Measurements from ENCODE around the gene UGT1A8.
"Not testable (repeated sequence)": the region's sequence is repeated elsewhere in the genome, so short reads cannot be mapped to it uniquely, and the experiment has no call there.

UGT1A8 gene

GRCh38 chr2:233605680-233606079 lies 11.8 kb upstream of the UGT1A8 start:
- Mint-ChIP-seq H3K9me3 (peaks cover 8% of the 10 kb centered on the region), H3K4me1 (ENCODE audit: low read depth) (no peaks in the 10 kb centered on the region), H3K27me3 (peaks cover 22% of the 10 kb centered on the region), H3K27ac (no peak overlapping the region), H3K4me3 (no peak overlapping the region), H3K36me3 (ENCODE audit: low read depth) (no peaks in the 10 kb centered on the region)
- no peak for DNase-seq

DNA sequence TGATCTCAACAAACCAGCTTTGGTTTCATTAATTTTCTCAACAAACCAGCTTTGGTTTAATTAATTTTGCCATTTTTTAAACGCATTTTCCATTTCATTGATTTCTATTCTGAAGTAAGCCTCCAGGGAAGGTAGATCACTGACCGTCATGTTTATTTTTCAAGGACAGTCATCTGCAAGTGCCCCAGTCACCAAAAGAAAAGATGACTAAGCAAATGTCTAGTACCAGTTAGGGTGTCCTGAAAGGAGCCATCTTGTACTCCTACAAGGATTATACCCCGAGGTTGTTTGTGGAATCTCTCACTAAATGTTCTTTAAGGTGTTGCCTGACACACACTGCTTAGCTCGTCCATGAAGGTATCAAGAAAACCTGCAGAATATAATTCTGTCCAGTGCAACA lies 6.1 kb upstream of the UGT1A8 start:
- H3K27me3 Mint-ChIP-seq, result peaks cover 29% of the 10 kb centered on the region
- no peaks in the 10 kb centered on the region for H3K36me3 Mint-ChIP-seq (ENCODE audit: low read depth)
- H3K4me3 Mint-ChIP-seq, result no peak overlapping the region
- no peak for DNase-seq
- peaks cover 17% of the 10 kb centered on the region for H3K9me3 Mint-ChIP-seq
- H3K4me1 Mint-ChIP-seq (ENCODE audit: low read depth), result no peaks in the 10 kb centered on the region
- H3K27ac Mint-ChIP-seq, result no peak overlapping the region

GRCh38 chr2:233620204-233620603 lies 2.8 kb downstream of the UGT1A8 start:
- DNase-seq, result no peak
- Mint-ChIP-seq H3K27me3 (peaks cover 58% of the 10 kb centered on the region), H3K36me3 (ENCODE audit: low read depth) (no peaks in the 10 kb centered on the region), H3K4me1 (ENCODE audit: low read depth) (no peaks in the 10 kb centered on the region), H3K9me3 (no peaks in the 10 kb centered on the region), H3K4me3 (no peak overlapping the region), H3K27ac (no peak overlapping the region)

GRCh38 chr2:233621863-233622262 lies 4.4 kb downstream of the UGT1A8 start:
- DNase-seq; H3K27ac Mint-ChIP-seq; H3K9me3 Mint-ChIP-seq; H3K36me3 Mint-ChIP-seq (ENCODE audit: low read depth); H3K4me1 Mint-ChIP-seq (ENCODE audit: low read depth); H3K4me3 Mint-ChIP-seq: not testable (repeated sequence)
- H3K27me3 Mint-ChIP-seq, result peaks cover 59% of the 10 kb centered on the region

DNA sequence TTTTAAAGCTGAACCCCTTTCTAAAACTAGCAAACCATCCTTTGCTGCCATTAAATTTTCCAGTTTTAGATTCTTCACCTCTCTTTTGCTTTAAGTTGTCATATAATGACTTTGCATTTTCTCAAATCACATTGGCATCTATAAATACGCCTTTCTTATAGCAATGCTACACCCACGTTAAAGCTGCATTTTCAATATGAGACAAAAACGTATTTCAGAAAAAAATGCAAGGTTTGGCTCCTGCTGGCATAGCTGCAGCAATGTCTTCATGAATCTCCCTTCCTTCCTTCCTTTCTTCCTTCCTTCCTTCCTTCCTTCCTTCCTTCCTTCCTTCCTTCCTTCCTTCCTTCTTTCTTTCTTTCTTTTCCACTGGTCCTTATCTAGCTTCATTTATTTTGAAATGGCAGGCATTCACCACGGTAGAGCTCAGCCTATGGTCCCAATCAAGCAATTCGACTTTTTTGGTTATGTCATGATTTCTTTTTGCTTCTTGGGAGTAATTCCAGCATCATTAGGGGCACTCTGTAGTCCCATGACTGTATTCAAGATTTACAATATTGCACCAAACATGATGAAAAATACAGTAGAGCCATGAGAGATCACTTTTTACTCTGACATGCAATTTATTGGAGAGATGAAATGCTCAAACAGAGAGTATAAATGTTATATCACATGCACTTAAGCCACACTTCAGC lies 10.0 kb downstream of the UGT1A8 start:
- Mint-ChIP-seq H3K9me3 (peaks cover 13% of the 10 kb centered on the region), H3K27ac (no peak overlapping the region), H3K36me3 (ENCODE audit: low read depth) (no peaks in the 10 kb centered on the region), H3K27me3 (peaks cover 53% of the 10 kb centered on the region), H3K4me3 (no peak overlapping the region), H3K4me1 (ENCODE audit: low read depth) (no peaks in the 10 kb centered on the region)
- DNase-seq, result no peak

DNA sequence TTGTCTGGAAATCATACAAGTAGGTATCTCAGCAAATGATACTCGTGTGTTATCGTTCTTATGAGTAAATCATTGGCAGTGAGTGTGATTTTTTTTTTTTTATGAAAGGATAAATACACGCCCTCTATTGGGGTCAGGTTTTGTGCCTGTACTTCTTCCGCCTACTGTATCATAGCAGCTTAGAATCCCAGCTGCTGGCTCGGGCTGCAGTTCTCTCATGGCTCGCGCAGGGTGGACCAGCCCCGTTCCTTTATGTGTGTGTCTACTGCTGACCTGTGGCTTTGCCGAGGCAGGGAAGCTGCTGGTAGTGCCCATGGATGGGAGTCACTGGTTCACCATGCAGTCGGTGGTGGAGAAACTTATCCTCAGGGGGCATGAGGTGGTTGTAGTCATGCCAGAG lies 18.9 kb downstream of the UGT1A8 start, which contains the start of gene UGT1A10:
Gene UGT1A10 (plus strand): TSS at position 143 of the 400 bp plus-strand sequence. CDS start 75 bp downstream, at position 218.
- not testable (repeated sequence) for H3K4me3 Mint-ChIP-seq; H3K9me3 Mint-ChIP-seq; H3K4me1 Mint-ChIP-seq (ENCODE audit: low read depth); H3K36me3 Mint-ChIP-seq (ENCODE audit: low read depth); H3K27ac Mint-ChIP-seq; DNase-seq
- H3K27me3 Mint-ChIP-seq, result peaks cover 48% of the 10 kb centered on the region

DNA sequence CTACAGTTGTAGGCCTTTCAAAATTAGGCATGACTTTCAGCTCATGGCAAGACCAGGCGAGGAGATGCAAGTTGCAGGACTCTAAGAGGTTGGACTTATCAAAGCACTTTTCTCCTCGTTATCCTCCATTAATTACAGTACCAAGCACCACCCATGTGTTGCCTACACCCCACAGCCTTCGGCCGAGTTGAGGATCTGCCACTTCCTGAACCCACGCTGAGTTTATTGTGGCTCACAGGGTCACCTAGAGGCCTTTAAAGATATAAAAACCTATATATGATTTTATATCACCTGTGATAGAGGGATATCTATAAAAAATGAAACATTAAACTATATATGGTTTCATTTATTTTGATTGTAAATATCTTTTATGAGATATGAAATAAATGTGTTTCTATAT lies 21.4 kb downstream of the UGT1A8 start:
- Mint-ChIP-seq H3K27ac (no peak overlapping the region), H3K4me1 (ENCODE audit: low read depth) (peaks cover 7% of the 10 kb centered on the region), H3K4me3 (no peak overlapping the region), H3K36me3 (ENCODE audit: low read depth) (no peaks in the 10 kb centered on the region), H3K27me3 (peaks cover 24% of the 10 kb centered on the region), H3K9me3 (no peaks in the 10 kb centered on the region)
- no peak for DNase-seq

DNA sequence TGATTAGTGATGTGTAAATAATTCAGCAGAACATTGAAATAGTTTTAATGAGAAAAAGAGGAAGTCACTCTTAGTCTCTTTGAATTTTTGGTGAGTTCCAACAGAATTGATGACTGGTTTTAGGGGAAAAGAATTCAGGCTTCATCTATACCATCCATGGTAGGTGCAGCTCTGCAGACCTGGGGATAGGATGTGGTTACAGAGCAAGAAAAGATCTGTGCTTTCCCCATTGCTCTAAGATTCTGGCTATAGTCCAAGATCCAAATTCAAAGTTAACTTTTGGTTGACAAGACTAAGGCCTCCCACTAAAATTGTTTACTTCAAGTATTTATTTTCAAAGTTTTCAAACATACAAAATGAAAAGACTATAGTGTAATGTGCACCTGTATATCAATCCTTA lies 22.4 kb downstream of the UGT1A8 start:
- no peaks in the 10 kb centered on the region for H3K36me3 Mint-ChIP-seq (ENCODE audit: low read depth)
- no peak overlapping the region for H3K27ac Mint-ChIP-seq
- peaks cover 26% of the 10 kb centered on the region for H3K27me3 Mint-ChIP-seq
- DNase-seq, result no peak
- peaks cover 7% of the 10 kb centered on the region for H3K4me1 Mint-ChIP-seq (ENCODE audit: low read depth)
- H3K4me3 Mint-ChIP-seq, result no peak overlapping the region
- peaks cover 4% of the 10 kb centered on the region for H3K9me3 Mint-ChIP-seq

DNA sequence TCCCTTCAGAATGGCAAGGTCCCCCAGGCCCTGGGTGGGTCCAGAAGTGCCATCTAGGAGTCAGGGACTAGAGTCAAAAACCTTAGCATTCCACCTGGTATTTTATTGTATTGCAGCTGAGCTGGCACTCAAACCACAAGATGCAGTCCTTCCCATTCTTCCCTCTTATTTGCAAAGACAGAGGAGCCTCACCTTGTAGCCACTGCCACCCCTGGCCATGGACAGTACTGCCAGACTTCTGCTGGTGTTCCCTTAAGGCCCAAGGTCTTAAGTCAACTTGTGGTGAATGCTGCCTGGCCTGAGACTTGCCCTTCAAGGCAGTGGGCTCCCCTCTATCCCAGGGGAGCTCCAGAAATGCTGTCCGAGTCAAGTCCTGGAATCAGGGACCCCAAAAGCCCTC lies 25.7 kb downstream of the UGT1A8 start:
- peaks cover 5% of the 10 kb centered on the region for H3K36me3 Mint-ChIP-seq (ENCODE audit: low read depth)
- peaks cover 26% of the 10 kb centered on the region for H3K27me3 Mint-ChIP-seq
- peaks cover 26% of the 10 kb centered on the region for H3K9me3 Mint-ChIP-seq
- peaks cover 7% of the 10 kb centered on the region for H3K4me1 Mint-ChIP-seq (ENCODE audit: low read depth)
- DNase-seq, result no peak
- no peak overlapping the region for H3K4me3 Mint-ChIP-seq
- no peak overlapping the region for H3K27ac Mint-ChIP-seq

DNA sequence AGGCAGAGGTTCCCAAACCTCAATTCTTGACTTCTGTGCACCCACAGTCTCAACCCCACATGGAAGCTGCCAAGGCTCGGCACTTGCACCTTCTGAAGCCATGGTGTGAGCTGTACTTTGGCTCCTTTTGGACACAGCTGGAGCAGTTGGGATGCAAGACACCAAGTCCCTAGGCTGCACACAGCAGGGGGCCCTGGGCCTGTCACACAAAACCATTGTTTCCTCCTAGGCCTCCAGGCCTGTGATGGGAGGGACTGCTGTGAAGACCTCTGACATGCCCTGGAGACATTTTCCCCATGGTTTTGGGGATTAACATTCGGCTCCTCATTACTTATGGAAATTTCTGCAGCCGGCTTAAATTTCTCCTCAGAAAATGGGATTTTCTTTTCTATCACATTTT lies 28.6 kb downstream of the UGT1A8 start:
- not testable (repeated sequence) for H3K27ac Mint-ChIP-seq; H3K36me3 Mint-ChIP-seq (ENCODE audit: low read depth); H3K4me3 Mint-ChIP-seq; H3K4me1 Mint-ChIP-seq (ENCODE audit: low read depth); DNase-seq
- Mint-ChIP-seq H3K9me3 (peaks cover 26% of the 10 kb centered on the region), H3K27me3 (peaks cover 32% of the 10 kb centered on the region)

GRCh38 chr2:233650981-233651380 lies 33.5 kb downstream of the UGT1A8 start:
- H3K4me1 Mint-ChIP-seq (ENCODE audit: low read depth), result no peaks in the 10 kb centered on the region
- no peak overlapping the region for H3K4me3 Mint-ChIP-seq
- peaks cover 5% of the 10 kb centered on the region for H3K36me3 Mint-ChIP-seq (ENCODE audit: low read depth)
- peaks cover 42% of the 10 kb centered on the region for H3K27me3 Mint-ChIP-seq
- H3K27ac Mint-ChIP-seq, result no peak overlapping the region
- no peak for DNase-seq
- H3K9me3 Mint-ChIP-seq, result peaks cover 14% of the 10 kb centered on the region

GRCh38 chr2:233651430-233651829 lies 34.0 kb downstream of the UGT1A8 start:
- no peak overlapping the region for H3K27ac Mint-ChIP-seq
- H3K9me3 Mint-ChIP-seq, result peaks cover 12% of the 10 kb centered on the region
- H3K4me1 Mint-ChIP-seq (ENCODE audit: low read depth), result peaks cover under 1% of the 10 kb centered on the region
- peaks cover 40% of the 10 kb centered on the region for H3K27me3 Mint-ChIP-seq
- no peak overlapping the region for H3K4me3 Mint-ChIP-seq
- H3K36me3 Mint-ChIP-seq (ENCODE audit: low read depth), result peaks cover 3% of the 10 kb centered on the region
- no peak for DNase-seq

DNA sequence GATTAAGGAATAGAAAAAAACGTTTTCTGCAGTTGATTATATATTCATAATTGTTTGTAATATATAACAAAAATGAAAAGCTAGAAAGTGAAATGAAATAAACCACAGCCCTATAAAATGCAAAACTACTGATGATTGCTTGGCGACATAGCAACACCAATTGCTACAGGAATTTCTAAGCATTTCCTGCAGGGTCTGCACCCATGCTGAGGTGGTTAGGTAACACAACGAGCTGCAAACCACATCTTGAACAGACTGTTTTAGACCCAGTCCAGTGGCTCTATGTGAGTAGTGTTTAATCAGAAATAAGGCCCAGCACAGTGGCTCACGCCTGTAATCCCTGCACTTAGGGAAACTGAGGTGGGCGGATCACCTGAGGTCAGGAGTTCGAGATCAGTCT lies 37.1 kb downstream of the UGT1A8 start:
- Mint-ChIP-seq H3K4me1 (ENCODE audit: low read depth) (peaks cover 3% of the 10 kb centered on the region), H3K36me3 (ENCODE audit: low read depth) (no peaks in the 10 kb centered on the region), H3K9me3 (no peaks in the 10 kb centered on the region), H3K4me3 (no peak overlapping the region), H3K27ac (no peak overlapping the region), H3K27me3 (peaks cover 43% of the 10 kb centered on the region)
- DNase-seq, result no peak

DNA sequence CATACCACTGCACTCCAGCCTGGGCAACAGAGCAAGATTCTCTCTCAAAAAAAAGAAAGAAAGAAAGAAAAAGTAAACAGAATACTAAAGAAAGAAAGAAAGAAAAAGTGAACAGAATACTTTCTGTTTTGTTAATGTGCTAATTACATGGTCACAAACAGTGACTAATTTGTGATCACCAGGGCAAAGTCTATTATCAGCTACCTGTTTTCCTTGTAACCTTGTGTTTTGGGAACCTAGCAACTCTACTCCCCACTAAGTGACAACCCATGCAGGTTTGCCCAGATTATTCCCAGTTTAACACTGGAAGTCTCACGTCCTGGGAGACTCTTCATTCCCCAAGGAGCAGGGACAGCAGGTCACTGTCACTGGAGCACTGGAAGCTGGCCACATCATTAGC lies 37.6 kb downstream of the UGT1A8 start:
- H3K27ac Mint-ChIP-seq, result no peak overlapping the region
- peaks cover 3% of the 10 kb centered on the region for H3K4me1 Mint-ChIP-seq (ENCODE audit: low read depth)
- H3K27me3 Mint-ChIP-seq, result peaks cover 47% of the 10 kb centered on the region
- H3K36me3 Mint-ChIP-seq (ENCODE audit: low read depth), result no peaks in the 10 kb centered on the region
- H3K4me3 Mint-ChIP-seq, result no peak overlapping the region
- no peak for DNase-seq
- no peaks in the 10 kb centered on the region for H3K9me3 Mint-ChIP-seq

DNA sequence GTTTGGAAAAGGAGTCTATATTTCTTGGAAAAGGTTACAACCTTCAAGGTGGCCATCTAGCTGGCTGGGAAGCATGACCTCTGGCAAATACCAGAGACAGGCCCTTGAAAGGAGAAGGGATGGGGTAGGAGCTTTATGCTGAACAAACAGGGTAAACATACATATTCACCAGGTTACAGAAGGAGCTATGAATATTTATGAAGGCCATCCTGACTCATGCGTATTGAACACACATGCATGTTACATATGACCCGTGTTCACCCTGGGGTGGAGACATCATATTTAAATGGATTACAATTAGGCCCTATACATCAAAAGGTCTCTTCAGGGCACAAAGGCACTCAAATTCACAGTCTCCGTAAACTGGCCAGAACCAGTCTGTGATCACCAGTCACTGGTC lies 38.5 kb downstream of the UGT1A8 start:
- H3K9me3 Mint-ChIP-seq; H3K4me1 Mint-ChIP-seq (ENCODE audit: low read depth); H3K4me3 Mint-ChIP-seq; H3K36me3 Mint-ChIP-seq (ENCODE audit: low read depth); DNase-seq; H3K27ac Mint-ChIP-seq: not testable (repeated sequence)
- H3K27me3 Mint-ChIP-seq, result peaks cover 48% of the 10 kb centered on the region

DNA sequence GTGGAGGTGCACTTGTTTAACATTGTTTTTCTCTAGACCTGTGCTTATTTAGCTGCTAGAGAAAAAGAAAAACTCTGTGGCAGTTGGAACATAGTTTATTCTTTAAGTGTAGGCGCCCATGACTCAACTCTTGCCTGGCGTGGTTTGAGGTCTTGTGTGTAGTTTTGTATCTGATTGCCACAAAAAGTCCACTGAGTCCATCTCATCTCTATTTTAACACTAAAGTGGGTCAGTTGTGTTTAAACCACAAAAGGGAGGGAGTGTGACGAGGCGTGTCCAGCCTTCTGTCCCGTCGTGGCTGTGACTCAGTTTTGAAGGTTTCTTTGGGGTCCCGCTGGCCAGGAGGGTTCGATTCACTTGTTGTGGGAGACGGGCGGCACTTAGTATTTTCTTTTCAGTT lies 39.0 kb downstream of the UGT1A8 start:
- no peak overlapping the region for H3K4me3 Mint-ChIP-seq
- no peaks in the 10 kb centered on the region for H3K9me3 Mint-ChIP-seq
- no peak for DNase-seq
- no peaks in the 10 kb centered on the region for H3K36me3 Mint-ChIP-seq (ENCODE audit: low read depth)
- no peak overlapping the region for H3K27ac Mint-ChIP-seq
- peaks cover 3% of the 10 kb centered on the region for H3K4me1 Mint-ChIP-seq (ENCODE audit: low read depth)
- H3K27me3 Mint-ChIP-seq, result peaks cover 46% of the 10 kb centered on the region

All from activated T-cell treated with anti-CD3 and anti-CD28 coated beads, Interleukin-2, amount 50 U/mL, for 24 hours (primary cell).